GM12865 (cell line): ENCODE measurements around the gene EGR4.

ENCODE experiments used
- DNase-seq: peaks from one replicate; pipeline ENCODE4 v3.0.0; 2010; ENCODE audit warnings: low read depth
- H3K4me3 ChIP-seq: 2 replicates; pipeline ENCODE4 v1.5.1; 2011; ENCODE audit warnings: mild to moderate bottlenecking, low read depth, low read length, control low read depth
- TF ChIP-seq, protein P1 (sequence below): IDR thresholded peaks from 2 replicates; pipeline ENCODE4 v1.5.1; 2011; ENCODE audit warnings: low read length, control low read depth, low read depth, inconsistent platforms; ENCODE audit not compliant: insufficient read depth; ENCODE audit errors: missing control alignments

EGR4 gene

DNA sequence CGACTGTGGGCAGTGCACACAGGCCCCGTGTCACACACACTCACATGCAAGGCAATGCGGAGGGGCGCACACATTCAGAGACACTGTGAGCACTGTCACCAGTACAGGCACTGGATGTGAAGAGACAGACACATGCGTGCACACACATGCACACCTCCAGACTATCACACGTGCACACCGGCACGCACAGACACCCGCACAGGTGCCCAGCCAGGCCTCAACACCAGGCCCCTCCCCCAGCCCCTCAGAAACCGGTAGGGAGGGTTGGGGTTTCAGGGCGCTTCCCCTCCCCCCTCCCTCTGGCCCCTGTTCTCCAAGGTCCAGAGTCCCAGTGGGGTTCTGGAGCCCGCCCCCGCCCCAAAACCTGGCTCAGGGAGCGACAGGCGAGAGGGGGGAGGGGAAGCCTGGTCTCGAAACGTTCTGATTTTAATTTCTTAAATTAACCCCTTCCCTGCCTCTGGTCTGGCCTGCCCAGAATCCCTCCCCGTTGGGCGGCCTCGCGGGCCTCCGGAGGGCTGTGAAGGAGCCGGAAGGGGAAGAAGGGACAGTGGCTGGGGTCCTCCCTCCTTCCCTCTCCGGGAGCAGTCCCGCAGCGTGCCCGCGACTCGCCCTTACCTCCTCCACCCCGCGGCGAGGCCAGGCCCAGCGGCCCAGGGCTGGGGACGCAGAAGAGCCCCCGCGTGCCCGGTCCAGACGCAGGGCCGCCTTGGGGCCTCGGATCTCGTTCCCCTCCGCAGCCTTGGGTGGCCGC lies 9.6 kb downstream of the EGR4 start:
- peak; percentile 56 for DNase-seq
- TF ChIP-seq, protein P1, sequence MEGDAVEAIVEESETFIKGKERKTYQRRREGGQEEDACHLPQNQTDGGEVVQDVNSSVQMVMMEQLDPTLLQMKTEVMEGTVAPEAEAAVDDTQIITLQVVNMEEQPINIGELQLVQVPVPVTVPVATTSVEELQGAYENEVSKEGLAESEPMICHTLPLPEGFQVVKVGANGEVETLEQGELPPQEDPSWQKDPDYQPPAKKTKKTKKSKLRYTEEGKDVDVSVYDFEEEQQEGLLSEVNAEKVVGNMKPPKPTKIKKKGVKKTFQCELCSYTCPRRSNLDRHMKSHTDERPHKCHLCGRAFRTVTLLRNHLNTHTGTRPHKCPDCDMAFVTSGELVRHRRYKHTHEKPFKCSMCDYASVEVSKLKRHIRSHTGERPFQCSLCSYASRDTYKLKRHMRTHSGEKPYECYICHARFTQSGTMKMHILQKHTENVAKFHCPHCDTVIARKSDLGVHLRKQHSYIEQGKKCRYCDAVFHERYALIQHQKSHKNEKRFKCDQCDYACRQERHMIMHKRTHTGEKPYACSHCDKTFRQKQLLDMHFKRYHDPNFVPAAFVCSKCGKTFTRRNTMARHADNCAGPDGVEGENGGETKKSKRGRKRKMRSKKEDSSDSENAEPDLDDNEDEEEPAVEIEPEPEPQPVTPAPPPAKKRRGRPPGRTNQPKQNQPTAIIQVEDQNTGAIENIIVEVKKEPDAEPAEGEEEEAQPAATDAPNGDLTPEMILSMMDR = no peak
- peak overlapping the region; percentile 88 for H3K4me3 ChIP-seq

- H3K4me3 ChIP-seq = peak overlapping the region; percentile 88
- TF ChIP-seq, protein P1 = no peak
- DNase-seq = no peak
Observed at GRCh38 chr2:73282924-73283544, 10.3 kb downstream of the EGR4 start.

GRCh38 chr2:73281244-73281643 lies 12.1 kb downstream of the EGR4 start:
- H3K4me3 ChIP-seq = no peak overlapping the region
- no peak for DNase-seq
- TF ChIP-seq, protein P1 = no peak

- TF ChIP-seq, protein P1 = no peak
- DNase-seq = no peak
- H3K4me3 ChIP-seq = no peak overlapping the region
Observed at GRCh38 chr2:73279852-73280251, 13.5 kb downstream of the EGR4 start.

GRCh38 chr2:73272270-73272669 lies 21.1 kb downstream of the EGR4 start:
- no peak for DNase-seq
- TF ChIP-seq, protein P1 = no peak
- H3K4me3 ChIP-seq = no peak overlapping the region

- H3K4me3 ChIP-seq = peak overlapping the region; percentile 52
- DNase-seq = no peak
- TF ChIP-seq, protein P1 = no peak
Observed at GRCh38 chr2:73269686-73270465, 23.5 kb downstream of the EGR4 start.
